ENCODE data around the gene APOA1.

The APOA1 gene

DNA sequence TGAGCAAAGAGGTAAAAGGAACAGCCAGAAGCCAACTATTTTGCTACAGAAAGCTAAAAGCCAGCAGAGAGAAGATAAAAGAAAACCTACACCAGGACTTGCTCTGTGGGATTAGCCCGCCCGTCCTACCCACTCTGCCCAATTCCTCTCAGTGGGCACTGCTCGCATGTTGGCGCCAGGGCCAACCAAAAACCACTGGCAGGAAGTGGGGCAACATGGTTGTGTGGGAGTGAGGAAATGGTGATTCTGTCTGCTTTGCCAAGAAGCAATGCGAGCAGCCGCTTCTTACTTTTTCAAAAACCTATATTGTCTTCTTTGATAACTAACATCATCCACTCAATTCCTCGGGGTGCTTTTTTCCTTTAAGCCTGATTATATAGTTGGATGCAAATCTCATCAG, 14.2 kb upstream of the APOA1 start:
- no peak for TF ChIP-seq ZNF596 (tag by site-specific recombination; IDR thresholded peaks at IDR 0.05)
- TF ChIP-seq ZNF423 (tag by site-specific recombination; IDR thresholded peaks at IDR 0.05), result no peak
- TF ChIP-seq, protein P1, sequence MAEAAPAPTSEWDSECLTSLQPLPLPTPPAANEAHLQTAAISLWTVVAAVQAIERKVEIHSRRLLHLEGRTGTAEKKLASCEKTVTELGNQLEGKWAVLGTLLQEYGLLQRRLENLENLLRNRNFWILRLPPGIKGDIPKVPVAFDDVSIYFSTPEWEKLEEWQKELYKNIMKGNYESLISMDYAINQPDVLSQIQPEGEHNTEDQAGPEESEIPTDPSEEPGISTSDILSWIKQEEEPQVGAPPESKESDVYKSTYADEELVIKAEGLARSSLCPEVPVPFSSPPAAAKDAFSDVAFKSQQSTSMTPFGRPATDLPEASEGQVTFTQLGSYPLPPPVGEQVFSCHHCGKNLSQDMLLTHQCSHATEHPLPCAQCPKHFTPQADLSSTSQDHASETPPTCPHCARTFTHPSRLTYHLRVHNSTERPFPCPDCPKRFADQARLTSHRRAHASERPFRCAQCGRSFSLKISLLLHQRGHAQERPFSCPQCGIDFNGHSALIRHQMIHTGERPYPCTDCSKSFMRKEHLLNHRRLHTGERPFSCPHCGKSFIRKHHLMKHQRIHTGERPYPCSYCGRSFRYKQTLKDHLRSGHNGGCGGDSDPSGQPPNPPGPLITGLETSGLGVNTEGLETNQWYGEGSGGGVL (tag by site-specific recombination; IDR thresholded peaks at IDR 0.05), result no peak
- TF ChIP-seq ZNF354C (tag by site-specific recombination; IDR thresholded peaks at IDR 0.05; ENCODE audit: borderline replicate concordance, low read depth), result no peak
- no peak for TF ChIP-seq ZNF404 (tag by site-specific recombination; IDR thresholded peaks at IDR 0.05)
- TF ChIP-seq SP3 (tag by site-specific recombination; IDR thresholded peaks at IDR 0.05), result no peak
- TF ChIP-seq ZNF530 (tag by site-specific recombination; IDR thresholded peaks at IDR 0.05; ENCODE audit: low read depth), result no peak
- TF ChIP-seq ZNF426 (tag by site-specific recombination; IDR thresholded peaks at IDR 0.05), result no peak
- TF ChIP-seq ZNF664 (tag by site-specific recombination; IDR thresholded peaks at IDR 0.05), result no peak
- POLR2A ChIA-PET, result no interaction called here
- H3K9me3 ChIP-seq (ENCODE audit: control insufficient read depth, insufficient read depth, low read depth, low read length), result no peaks in the 10 kb centered on the region
- no peak overlapping the region for H3K4me3 ChIP-seq (ENCODE audit: low read depth, low read length)
- peaks cover 2% of the 10 kb centered on the region; the same call in 1 of the 2 replicates for H3K4me1 ChIP-seq (ENCODE audit: control insufficient read depth, insufficient read depth, low read length)
- no peak overlapping the region for H3K27ac ChIP-seq (ENCODE audit: extremely low read depth, low read depth, low read length)
- H3K36me3 ChIP-seq (ENCODE audit: control insufficient read depth in 2 of 2, insufficient read depth in 1 of 2, low read length in 2 of 2), result peaks cover 0 to 47% of the 10 kb centered on the region in 2 experiments; a peak in 1 of 3 replicates
- CTCF ChIA-PET, result interaction anchor here (1.2 kb wide), 2 partner anchors 16 to 254 kb away, joined by 3 read pairs; no protein-coding TSS in a partner anchor

DNA sequence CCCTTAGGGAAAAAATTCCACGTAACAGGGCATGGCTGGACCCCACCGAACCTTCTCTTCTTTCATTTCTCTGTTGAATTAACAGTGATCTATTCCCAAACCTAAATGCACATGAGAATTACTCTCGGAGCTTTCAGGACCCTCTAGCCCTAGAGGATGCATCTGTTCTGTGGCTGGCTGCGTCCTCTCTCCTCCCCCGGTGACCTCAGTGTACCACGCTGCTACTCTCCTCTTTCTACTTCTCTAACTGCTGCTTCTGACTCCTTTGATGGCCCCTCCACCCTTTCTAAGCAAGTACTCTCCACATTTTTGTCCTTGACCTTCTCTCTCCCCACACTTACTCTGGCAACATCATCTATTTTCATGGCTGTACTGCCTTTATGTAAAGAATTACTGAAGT, 12.1 kb upstream of the APOA1 start:
- ChIA-PET CTCF (interaction anchor here (1.1 to 1.3 kb wide), 2 partner anchors 13 to 31 kb away, joined by 3 to 4 read pairs; no protein-coding TSS in a partner anchor), POLR2A (no interaction called here)
- H3K9me3 ChIP-seq (ENCODE audit: control insufficient read depth, insufficient read depth, low read depth, low read length), result no peaks in the 10 kb centered on the region
- no peak overlapping the region for H3K4me3 ChIP-seq (ENCODE audit: low read depth, low read length)
- no peak overlapping the region for H3K27ac ChIP-seq (ENCODE audit: extremely low read depth, low read depth, low read length)
- peaks cover 0 to 56% of the 10 kb centered on the region in 2 experiments; a peak in 1 of 3 replicates for H3K36me3 ChIP-seq (ENCODE audit: control insufficient read depth in 2 of 2, insufficient read depth in 1 of 2, low read length in 2 of 2)
- TF ChIP-seq SCRT2 (tag by site-specific recombination; IDR thresholded peaks at IDR 0.05), result no peak
- no peak for TF ChIP-seq ZNF341 (tag by site-specific recombination; IDR thresholded peaks at IDR 0.05; ENCODE audit: low read depth)
- no peak for TF ChIP-seq ZIC2 (tag by site-specific recombination; IDR thresholded peaks at IDR 0.05)
- no peak for TF ChIP-seq KLF1 (tag by site-specific recombination; IDR thresholded peaks at IDR 0.05)
- TF ChIP-seq, protein P2, sequence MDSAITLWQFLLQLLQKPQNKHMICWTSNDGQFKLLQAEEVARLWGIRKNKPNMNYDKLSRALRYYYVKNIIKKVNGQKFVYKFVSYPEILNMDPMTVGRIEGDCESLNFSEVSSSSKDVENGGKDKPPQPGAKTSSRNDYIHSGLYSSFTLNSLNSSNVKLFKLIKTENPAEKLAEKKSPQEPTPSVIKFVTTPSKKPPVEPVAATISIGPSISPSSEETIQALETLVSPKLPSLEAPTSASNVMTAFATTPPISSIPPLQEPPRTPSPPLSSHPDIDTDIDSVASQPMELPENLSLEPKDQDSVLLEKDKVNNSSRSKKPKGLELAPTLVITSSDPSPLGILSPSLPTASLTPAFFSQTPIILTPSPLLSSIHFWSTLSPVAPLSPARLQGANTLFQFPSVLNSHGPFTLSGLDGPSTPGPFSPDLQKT (IDR thresholded peaks at IDR 0.05; ENCODE audit: borderline replicate concordance, low read depth, low read length), result no peak
- no peak for TF ChIP-seq ZNF221 (tag by site-specific recombination; IDR thresholded peaks at IDR 0.05; ENCODE audit: borderline replicate concordance)
- TF ChIP-seq REPIN1 (tag by site-specific recombination; IDR thresholded peaks at IDR 0.05; ENCODE audit: low read depth), result no peak
- TF ChIP-seq IKZF3 (tag by site-specific recombination; IDR thresholded peaks at IDR 0.05), result no peak
- TF ChIP-seq, protein P3, sequence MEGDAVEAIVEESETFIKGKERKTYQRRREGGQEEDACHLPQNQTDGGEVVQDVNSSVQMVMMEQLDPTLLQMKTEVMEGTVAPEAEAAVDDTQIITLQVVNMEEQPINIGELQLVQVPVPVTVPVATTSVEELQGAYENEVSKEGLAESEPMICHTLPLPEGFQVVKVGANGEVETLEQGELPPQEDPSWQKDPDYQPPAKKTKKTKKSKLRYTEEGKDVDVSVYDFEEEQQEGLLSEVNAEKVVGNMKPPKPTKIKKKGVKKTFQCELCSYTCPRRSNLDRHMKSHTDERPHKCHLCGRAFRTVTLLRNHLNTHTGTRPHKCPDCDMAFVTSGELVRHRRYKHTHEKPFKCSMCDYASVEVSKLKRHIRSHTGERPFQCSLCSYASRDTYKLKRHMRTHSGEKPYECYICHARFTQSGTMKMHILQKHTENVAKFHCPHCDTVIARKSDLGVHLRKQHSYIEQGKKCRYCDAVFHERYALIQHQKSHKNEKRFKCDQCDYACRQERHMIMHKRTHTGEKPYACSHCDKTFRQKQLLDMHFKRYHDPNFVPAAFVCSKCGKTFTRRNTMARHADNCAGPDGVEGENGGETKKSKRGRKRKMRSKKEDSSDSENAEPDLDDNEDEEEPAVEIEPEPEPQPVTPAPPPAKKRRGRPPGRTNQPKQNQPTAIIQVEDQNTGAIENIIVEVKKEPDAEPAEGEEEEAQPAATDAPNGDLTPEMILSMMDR (tag by site-specific recombination; IDR thresholded peaks at IDR 0.05), result no peak
- no peak for TF ChIP-seq ZNF114 (tag by site-specific recombination; IDR thresholded peaks at IDR 0.05)
- no peak for TF ChIP-seq ZNF544 (tag by site-specific recombination; IDR thresholded peaks at IDR 0.05)
- TF ChIP-seq ZBTB8A (tag by site-specific recombination; IDR thresholded peaks at IDR 0.05), result no peak
- TF ChIP-seq SP3 (tag by site-specific recombination; IDR thresholded peaks at IDR 0.05), result no peak
- no peak for TF ChIP-seq KLF10 (tag by site-specific recombination; IDR thresholded peaks at IDR 0.05)
- no peak for TF ChIP-seq MYNN (tag by site-specific recombination; IDR thresholded peaks at IDR 0.05; ENCODE audit: borderline replicate concordance)
- TF ChIP-seq ZSCAN16 (tag by site-specific recombination; IDR thresholded peaks at IDR 0.05), result no peak
- H3K4me1 ChIP-seq (ENCODE audit: control insufficient read depth, insufficient read depth, low read length), result peaks cover 2% of the 10 kb centered on the region; the same call in 1 of the 2 replicates
